GM19438 (cell line): ENCODE results near the gene NUP62.

Source experiments
- ATAC-seq: cut with Tn5 transposase; IDR thresholded peaks from one replicate; pipeline ENCODE4 v1.9.1; 2021; ENCODE audit warnings: low read depth; ENCODE audit not compliant: unreplicated experiment

Gene NUP62

GRCh38 chr19:49952906-49953305 lies 23.6 kb upstream of the NUP62 start:
- no peak for ATAC-seq

DNA sequence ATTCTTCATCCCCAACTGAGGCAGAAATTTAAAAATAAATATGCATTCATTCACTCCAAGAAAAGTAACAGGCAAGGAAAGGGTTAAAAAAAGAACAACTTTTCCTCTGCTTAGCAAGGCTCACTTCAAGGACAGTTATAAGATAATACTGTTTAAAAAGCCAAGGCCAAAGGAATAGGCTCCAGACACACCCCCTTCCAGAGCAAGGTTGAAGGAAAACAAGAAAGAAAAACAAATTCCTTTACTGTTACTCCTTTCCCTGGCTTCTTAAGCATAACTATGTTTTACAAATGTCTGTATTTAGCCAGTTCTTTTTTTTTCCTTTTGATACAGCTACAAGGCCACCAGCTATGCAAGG lies 23.2 kb upstream of the NUP62 start:
- ATAC-seq, result no peak

DNA sequence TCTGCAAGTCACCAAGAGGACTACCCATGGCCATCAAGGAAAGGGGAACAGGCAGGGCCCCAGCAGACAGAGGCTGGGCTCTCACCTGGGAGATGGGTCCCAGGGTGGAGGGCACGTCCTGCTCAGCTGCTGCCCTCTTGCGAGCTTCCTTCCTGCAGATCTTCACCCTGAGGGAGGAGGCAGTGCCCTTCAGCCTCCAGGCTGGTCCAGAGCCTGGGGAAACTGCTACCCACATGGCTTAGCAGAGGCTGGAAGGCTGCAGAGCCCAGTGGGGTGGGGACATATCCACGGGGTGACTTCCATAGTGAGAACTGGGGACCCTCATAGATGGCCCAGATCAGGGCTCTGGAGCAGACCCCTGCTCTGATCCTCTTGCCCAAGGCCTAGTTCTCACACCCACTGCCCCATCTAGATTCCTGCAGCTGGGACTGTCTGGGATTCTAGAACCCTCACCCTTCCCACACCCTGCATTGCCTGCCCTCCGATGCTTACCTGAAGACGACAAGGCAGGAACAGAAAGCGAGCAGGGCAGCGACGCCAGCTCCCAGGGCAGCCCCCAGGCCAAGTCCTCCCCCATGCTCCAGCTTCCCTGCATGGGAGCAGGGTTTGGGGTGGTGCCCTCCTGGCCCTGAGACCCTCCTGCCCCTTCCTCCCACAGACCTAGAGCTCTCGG lies 22.6 kb upstream of the NUP62 start:
- no peak for ATAC-seq

DNA sequence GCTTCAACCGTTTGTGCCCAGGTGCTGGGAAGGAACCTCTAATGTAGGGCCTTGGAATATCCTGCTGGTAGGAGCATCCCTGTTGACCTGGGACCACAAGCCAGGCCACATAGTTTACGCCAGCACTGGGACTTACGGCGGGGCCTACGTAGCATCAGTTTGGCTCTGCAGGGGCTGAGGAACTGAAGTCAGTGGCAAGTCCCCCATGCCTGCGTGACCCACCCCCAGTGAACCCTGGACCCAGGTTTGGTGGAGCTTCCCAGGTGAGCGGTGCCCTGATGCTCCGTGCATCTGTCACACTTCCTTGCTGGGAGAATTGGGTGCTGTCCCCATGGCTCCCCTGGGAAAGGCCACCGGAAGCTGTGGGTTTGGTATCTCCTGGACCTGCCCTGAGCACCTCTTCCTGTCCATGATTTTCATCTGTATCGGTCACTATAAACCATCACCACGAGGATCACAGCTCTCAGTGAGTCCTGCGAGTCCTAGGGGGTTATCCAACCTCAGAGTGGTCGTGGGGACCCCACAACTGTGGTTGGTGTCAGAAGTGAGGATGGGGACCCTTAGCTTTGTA lies 21.7 kb upstream of the NUP62 start:
- no peak for ATAC-seq

DNA sequence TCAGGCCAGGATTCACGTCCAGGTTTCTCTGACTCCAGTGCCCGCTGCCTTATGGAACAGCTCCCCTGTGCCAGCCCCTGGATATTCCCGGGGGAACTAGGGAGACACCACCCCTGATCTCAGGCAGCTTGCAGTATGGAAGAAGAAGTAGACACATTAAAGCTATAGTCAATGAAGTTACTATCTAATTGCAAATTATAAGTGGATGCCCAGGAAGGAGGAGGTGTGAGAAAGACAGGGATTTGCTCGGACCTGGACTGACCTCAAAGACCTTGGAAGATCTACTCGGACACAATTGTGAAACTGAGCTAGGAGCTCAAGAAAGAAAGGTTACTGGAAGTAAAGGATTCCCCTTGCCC lies 21.3 kb upstream of the NUP62 start:
- ATAC-seq, result no peak

DNA sequence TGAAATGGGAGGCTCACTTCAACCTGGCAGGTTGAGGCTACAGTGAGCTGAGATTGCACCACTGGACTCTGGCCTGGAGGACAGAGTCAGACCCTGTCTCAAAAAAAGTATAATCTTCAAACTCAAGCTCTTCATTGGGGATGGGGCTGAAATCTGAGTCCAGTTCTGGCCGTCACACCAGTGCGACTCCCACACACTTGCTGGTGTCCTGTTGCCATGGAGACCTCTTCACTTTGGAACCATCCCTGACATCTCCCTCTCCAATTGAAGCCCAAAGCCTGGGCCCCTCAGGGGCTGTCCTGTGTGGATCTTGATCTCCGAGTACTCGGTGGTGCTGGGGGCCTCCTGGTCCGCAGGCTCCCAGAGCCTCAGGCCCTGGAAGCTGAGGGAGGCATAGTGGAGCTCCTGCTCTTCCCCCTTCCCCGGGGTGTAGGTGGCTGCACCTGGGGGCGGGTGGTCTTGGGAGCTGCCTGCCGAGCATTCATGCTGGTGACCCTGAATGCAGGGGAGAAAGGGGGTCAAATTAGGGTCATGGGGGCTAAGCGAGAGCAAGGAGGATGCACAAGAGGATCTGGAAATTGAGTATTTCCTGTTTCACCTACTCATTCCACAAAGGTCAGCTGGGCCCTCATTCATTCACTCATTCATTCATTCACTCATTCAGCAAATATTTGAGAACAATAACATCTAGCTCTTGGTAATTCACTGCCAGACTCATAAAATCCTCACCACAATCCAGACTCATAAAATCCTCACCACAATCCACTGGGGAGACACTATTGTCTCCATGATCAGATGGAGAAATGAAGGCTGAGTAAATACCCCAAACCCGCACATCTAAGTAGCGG lies 20.7 kb upstream of the NUP62 start:
- ATAC-seq, result no peak

DNA sequence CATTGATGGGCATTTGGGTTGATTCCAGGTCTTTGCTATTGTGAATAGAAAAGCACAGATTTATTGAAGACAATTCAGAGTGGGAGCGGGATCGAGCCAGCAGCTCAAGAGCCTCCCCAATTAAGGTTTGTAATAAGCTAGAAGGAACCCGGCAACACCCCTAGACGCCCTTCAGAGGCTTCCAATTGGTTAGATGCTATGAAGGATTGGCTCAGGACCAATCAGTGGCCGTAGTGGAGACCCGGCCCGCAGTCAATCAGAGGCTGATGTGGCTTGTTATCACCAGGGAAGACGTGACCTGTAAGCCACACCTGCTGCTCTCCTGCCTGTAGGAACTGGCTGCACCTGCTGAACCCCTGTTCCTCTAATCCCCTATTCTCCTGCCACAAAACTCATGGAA lies 17.1 kb upstream of the NUP62 start:
- ATAC-seq, result no peak

DNA sequence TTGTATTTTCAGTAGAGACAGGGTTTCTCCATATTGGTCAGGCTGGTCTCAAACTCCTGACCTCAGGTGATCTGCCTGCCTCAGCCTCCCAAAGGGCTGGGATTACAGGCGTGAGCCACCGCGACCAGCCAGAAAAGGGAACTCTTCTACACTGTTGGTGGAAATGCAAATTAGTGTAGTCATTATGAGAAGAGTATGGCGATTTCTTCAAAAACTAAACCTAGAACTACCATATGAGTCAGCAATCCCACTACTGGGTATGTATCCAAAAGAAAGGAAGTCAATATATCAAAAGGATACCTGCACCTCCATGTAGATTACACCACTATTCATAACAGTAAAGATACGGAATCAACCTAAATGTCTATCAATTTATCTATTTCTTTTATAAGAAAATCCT lies 15.3 kb upstream of the NUP62 start:
- peak; percentile 62 for ATAC-seq

DNA sequence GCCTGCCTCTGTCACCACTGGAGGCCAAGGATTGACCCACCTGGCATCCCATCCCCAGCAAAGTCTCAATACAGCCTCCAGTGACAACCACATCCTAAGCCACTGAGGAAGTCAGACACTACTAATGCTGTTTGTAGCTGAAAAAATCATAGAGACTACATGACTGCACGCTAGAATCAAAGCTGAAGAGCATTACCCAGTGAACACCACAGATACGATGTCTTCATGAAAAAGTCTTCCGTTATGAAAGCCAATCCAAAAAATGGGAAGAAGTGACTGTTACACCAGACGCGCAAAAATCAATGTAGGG lies 11.1 kb upstream of the NUP62 start:
- ATAC-seq, result no peak

DNA sequence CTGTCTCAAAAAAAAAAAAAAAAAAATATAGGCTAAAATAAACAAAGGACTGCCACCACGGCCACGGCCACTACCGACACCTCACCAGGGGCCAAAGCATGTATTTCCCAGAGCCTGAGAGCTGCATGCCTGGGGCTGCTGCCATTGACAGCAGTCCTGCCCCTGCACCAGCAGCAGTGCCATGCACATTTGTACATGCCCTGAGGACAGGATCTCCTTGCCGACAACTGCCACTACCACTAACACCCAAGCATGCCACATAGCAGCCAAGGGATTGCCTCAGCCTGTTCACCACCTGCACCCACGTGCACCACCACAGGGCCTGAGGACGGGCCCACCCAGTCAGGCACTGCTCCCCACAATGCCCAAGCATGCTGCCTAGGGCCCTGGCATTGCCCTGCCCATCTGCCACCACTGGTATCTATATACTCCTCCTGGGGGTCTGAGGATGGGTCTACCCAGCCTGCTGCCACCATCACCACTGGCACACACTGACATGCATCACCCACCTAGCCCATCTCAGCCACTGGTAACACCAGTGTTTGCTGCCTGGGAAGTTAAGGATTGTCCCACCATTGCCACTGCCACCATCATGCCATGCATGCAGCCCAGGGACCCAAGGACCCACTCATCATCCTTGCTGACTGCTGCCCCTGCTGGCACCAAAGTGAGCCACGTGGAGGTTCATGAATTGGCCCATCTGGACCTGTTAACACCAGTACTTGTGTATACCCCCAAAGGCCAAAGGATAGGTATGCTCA lies 10.6 kb upstream of the NUP62 start:
- ATAC-seq, result no peak

- ATAC-seq, result no peak
Measured at GRCh38 chr19:49938662-49939061, 9.4 kb upstream of the NUP62 start.

DNA sequence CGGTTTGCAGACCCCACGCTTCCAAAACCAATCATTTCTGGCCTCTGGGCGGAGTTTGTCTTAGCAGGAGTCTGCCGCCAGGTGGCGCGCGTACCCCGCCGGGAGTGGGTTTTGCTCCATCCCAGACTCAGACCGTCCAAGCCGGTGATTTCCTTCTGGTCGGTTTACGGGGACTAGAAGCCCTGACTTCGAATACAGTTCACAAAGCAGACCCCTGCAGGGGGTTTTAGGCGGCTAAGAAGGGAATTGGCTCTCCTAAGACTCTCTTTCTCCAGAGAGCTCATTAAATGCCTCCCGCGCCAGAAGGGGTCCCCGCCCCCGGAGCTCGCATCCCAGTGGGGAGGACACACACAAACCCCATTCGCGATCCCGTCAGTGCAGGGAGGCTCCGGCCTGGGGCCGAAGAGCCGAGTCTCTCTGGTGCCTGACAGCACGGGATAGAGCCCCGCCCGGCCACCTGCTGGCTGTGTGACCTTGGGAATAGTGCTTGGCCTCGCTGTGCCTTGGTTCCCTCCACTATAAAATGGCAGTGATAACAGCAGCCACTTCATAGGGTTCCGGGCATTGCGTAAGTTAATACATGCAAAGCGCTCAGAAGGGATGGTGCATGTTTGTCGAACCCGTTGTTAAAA lies 8.6 kb upstream of the NUP62 start:
- no peak for ATAC-seq

GRCh38 chr19:49936549-49936948 lies 7.2 kb upstream of the NUP62 start:
- ATAC-seq, result no peak

- no peak for ATAC-seq
Measured at GRCh38 chr19:49933643-49934042, 4.3 kb upstream of the NUP62 start.

- ATAC-seq, result no peak
Measured at GRCh38 chr19:49932731-49933131, 3.4 kb upstream of the NUP62 start.

DNA sequence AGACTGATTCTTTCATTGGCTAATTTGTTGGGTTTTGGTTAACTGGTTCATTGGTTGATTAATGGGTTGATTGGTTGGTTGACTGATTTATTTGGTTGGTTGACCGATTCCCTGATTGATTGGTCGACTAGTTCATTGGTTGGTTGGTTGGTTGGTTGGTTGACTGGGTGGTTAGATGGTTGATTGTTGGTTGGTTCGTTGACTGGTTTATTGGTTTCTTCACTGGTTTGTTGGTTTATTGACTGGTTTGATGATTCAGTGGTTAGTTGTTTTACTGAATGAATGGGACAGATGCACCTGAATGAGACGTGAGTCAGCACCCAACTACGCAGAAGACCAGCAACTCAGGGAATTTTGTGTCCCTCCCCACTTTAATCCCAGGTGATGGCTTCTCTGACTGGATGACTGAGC lies 2.7 kb upstream of the NUP62 start:
- no peak for ATAC-seq

- no peak for ATAC-seq
Measured at GRCh38 chr19:49931293-49932040, 2.2 kb upstream of the NUP62 start.

DNA sequence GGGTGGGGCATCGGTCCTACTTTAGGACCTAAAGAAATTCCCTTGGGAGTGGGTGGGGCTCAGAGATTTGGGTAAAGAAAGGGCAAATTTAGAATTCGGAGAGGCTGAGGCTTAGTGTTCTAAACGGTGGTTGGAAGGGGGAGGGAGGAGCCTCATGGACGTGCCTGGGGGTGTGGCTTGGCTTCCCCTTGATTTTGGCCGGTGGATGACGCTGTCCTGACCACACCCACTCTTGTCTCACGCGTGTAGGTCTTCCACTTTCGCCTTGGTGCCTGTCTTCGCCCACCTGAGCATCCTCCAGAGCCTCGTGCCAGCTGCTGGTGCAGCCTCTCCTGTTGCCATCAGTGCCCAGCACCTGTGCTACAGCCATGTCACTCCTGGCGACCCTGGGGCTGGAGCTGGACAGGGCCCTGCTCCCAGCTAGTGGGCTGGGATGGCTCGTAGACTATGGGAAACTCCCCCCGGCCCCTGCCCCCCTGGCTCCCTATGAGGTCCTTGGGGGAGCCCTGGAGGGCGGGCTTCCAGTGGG lies 1.2 kb upstream of the NUP62 start:
- no peak for ATAC-seq

DNA sequence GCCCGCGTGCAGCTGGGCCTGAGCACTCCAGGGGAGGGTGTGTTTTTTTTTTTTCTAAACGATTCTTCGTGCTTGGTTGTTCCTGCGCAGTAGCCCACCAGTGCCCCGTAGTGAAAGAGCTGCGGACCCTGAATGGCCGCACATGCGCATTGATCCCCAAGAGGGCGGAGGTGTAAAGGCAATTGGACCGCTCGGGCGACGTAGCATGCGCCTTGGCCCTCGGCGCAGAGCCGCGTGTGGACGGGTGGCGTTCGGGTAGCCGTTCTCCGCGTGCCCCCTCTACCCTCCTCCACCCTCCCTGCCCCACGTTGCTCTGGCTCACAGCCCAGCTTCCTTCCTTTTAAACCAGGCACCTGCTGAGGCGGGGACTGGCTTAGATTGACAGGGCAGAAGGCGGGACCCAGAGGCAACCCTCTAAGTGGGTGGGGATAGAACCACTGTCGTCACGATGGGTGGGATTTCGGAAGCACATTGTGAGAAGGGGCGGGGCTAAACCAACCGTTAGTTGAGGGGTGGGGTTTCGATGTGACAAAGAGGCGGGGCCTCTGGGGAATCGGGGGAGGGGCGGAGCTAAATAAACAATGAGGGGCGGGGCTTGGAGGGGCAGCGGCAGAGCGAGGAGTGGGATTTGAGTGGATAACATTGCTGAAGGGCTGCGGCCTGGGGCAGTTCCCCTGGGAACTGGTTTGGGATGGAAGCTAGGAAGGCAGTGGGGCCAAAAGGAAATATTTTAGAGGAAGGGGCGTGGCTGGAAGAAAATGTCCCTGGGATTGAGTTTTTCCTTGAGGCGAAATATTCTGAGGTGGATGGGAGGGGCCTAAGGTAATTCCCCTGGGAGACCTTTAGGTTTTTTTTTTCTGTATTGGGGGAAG lies 543 bp upstream of the NUP62 start:
- ATAC-seq, result peak; percentile 35
